Loucy (cell line): Measurements from ENCODE around the gene LDHB.

ENCODE experiments used
- CTCF ChIP-seq: fragments of 200-600 bp; sonication (generic); conservative IDR thresholded peaks from 2 replicates; pipeline ENCODE4 v1.5.1; 2014; ENCODE audit warnings: mild to moderate bottlenecking, antibody characterized with exemption, low read length
- EZH2phosphoT487 ChIP-seq: fragments of 200-600 bp; IDR thresholded peaks from 2 replicates; pipeline ENCODE4 v1.6.1; 2018; ENCODE audit warnings: antibody characterized with exemption, mild to moderate bottlenecking, moderate library complexity, borderline replicate concordance

GRCh38 chr12:21634245-21634644 lies 23.4 kb downstream of the LDHB start:
- no peak for TF ChIP-seq CTCF
- no peak for TF ChIP-seq EZH2phosphoT487
